ENCODE data around the gene CA10. TPM values are rescaled to one million over a fixed set of nuclear protein-coding genes. Genes with fewer than 3 reads are reported as not detected.

Gene CA10
- total RNA-seq, 1 experiment from 2014 or later = 0.46 TPM

DNA sequence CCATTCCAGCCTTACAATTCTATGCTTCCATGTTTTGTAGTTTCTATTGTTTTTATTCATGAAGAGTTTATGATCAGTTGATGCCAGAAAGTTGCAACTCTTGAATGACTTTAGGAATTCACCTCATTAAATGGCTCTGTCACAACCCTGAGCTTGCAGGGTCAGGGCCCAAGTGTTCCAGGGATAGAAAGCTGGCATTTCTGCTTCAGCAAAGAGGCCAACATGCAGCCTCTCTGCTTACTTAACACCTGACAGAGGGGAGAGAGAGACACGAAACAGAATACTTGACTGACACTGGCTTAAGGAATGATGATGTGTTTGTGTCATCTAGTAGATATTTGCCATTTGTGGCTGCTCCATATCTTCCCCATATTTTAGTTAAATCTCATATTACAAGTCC, 328.1 kb downstream of the CA10 start:
- Histone ChIP-seq H2BK12ac (ENCODE audit: insufficient read length, low read depth, low read length) (no peak overlapping the region), H4K8ac (replicated peaks; ENCODE audit: insufficient read length, low read depth, low read length) (no peak overlapping the region), H2BK15ac (ENCODE audit: low read depth, low read length) (no peak overlapping the region), H3K27me3 (ENCODE audit: insufficient read depth, low read length) (no peaks in the 10 kb centered on the region), H4K91ac (ENCODE audit: insufficient read length, low read depth, low read length) (no peak overlapping the region), H3K18ac (ENCODE audit: insufficient read length, low read depth, low read length) (no peak overlapping the region), H3K27ac (ENCODE audit: insufficient read length, low read depth, low read length) (no peak overlapping the region), H2BK5ac (ENCODE audit: insufficient read length, low read length) (no peak overlapping the region), H2BK120ac (ENCODE audit: low read depth, low read length, poor library complexity, severe bottlenecking) (no peak overlapping the region), H3K79me2 (ENCODE audit: insufficient read depth, low read length) (no peaks in the 10 kb centered on the region), H3K4me2 (ENCODE audit: insufficient read depth, insufficient read length, low read length) (no peak overlapping the region), H3K9me3 (ENCODE audit: control insufficient read depth, low read depth, low read length) (no peaks in the 10 kb centered on the region), H3K9ac (ENCODE audit: extremely low read depth, insufficient read length, low read length) (no peak overlapping the region), H3K4me1 (ENCODE audit: insufficient read depth, low read length) (no peaks in the 10 kb centered on the region), H4K20me1 (ENCODE audit: control insufficient read depth, insufficient read depth, insufficient read length) (no peaks in the 10 kb centered on the region), H3K23ac (ENCODE audit: insufficient read length, low read depth, low read length) (no peak overlapping the region), H4K5ac (ENCODE audit: insufficient read length, low read depth, low read length) (no peak overlapping the region), H3K56ac (ENCODE audit: insufficient read length, low read depth, low read length) (no peak overlapping the region), H2AK5ac (ENCODE audit: insufficient read length, low read length) (no peak overlapping the region), H3K79me1 (ENCODE audit: insufficient read depth, low read depth, low read length, poor library complexity, severe bottlenecking) (no peaks in the 10 kb centered on the region), H2BK20ac (ENCODE audit: low read depth, low read length, poor library complexity, severe bottlenecking) (no peak overlapping the region), H3K14ac (ENCODE audit: insufficient read depth, low read length) (no peak overlapping the region), H3T11ph (ENCODE audit: low read length) (no peak overlapping the region), H3K4ac (ENCODE audit: low read depth, low read length) (no peak overlapping the region), H2AFZ (ENCODE audit: low read length) (no peak overlapping the region), H3K23me2 (ENCODE audit: insufficient read length, low read depth, low read length, poor library complexity, severe bottlenecking) (no peaks in the 10 kb centered on the region)
- no peak for DNase-seq
- H3K4me1 Mint-ChIP-seq = peaks cover 9 to 15% of the 10 kb centered on the region in 2 experiments
- no peak overlapping the region for H3K27ac Mint-ChIP-seq
- no peak overlapping the region for H3K4me3 Mint-ChIP-seq
- no peaks in the 10 kb centered on the region for H3K36me3 Mint-ChIP-seq (ENCODE audit: insufficient read depth in 1 of 3, low read depth in 3 of 3)
- TF ChIP-seq, protein P1, sequence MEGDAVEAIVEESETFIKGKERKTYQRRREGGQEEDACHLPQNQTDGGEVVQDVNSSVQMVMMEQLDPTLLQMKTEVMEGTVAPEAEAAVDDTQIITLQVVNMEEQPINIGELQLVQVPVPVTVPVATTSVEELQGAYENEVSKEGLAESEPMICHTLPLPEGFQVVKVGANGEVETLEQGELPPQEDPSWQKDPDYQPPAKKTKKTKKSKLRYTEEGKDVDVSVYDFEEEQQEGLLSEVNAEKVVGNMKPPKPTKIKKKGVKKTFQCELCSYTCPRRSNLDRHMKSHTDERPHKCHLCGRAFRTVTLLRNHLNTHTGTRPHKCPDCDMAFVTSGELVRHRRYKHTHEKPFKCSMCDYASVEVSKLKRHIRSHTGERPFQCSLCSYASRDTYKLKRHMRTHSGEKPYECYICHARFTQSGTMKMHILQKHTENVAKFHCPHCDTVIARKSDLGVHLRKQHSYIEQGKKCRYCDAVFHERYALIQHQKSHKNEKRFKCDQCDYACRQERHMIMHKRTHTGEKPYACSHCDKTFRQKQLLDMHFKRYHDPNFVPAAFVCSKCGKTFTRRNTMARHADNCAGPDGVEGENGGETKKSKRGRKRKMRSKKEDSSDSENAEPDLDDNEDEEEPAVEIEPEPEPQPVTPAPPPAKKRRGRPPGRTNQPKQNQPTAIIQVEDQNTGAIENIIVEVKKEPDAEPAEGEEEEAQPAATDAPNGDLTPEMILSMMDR (conservative IDR thresholded peaks at IDR 0.05) = no peak
- H3K9me3 Mint-ChIP-seq = no peaks in the 10 kb centered on the region
- H3K27me3 Mint-ChIP-seq (ENCODE audit: low read depth) = no peaks in the 10 kb centered on the region
- no CpG with 5 or more reads among the region's 1 CpG for WGBS (ENCODE audit: extremely low coverage, insufficient read length, low lambda C conversion rate)

Measured in H9 (cell line).